ENCODE results near the gene ADI1. TPM values are rescaled to one million over a fixed set of nuclear protein-coding genes. Genes with fewer than 3 reads are reported as not detected.

ADI1 gene
- total and polyA plus RNA-seq, 4 donors = 56.2 to 660 (median 158) TPM

DNA sequence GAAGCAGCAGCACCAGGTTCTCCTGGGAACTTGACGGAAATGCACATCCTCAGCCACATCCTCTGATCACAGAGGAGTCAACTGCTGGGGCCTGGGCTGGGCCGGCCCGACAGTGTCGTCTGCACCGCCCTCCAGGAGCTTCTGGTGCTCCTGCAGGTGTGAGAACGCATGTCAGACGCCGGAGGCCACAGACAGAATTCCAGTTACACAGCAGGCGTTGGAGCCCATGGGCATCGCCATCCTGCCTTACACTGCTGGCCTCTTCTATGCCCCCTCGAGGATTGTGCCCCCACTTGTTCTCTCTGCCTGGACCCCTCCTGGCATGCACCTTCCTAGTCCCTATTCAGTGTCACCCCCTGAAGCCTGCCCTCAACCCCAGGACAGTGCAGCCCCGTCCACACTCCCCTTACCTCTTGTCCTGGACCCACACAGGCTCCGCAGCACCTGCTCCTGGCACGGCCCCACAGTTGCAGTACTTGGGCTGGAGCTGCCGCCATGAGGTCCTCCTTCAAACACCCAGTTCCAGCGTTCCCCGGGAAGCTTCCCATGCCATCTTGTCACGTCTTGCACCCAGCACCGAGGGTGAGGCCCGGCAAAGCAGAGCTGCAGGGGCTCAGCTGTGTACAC, 37.5 kb downstream of the ADI1 start (continued):
- TF ChIP-seq, protein P1, sequence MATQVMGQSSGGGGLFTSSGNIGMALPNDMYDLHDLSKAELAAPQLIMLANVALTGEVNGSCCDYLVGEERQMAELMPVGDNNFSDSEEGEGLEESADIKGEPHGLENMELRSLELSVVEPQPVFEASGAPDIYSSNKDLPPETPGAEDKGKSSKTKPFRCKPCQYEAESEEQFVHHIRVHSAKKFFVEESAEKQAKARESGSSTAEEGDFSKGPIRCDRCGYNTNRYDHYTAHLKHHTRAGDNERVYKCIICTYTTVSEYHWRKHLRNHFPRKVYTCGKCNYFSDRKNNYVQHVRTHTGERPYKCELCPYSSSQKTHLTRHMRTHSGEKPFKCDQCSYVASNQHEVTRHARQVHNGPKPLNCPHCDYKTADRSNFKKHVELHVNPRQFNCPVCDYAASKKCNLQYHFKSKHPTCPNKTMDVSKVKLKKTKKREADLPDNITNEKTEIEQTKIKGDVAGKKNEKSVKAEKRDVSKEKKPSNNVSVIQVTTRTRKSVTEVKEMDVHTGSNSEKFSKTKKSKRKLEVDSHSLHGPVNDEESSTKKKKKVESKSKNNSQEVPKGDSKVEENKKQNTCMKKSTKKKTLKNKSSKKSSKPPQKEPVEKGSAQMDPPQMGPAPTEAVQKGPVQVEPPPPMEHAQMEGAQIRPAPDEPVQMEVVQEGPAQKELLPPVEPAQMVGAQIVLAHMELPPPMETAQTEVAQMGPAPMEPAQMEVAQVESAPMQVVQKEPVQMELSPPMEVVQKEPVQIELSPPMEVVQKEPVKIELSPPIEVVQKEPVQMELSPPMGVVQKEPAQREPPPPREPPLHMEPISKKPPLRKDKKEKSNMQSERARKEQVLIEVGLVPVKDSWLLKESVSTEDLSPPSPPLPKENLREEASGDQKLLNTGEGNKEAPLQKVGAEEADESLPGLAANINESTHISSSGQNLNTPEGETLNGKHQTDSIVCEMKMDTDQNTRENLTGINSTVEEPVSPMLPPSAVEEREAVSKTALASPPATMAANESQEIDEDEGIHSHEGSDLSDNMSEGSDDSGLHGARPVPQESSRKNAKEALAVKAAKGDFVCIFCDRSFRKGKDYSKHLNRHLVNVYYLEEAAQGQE (IDR thresholded peaks at IDR 0.05) = no peak
- TF ChIP-seq HNF4A (conservative IDR thresholded peaks at IDR 0.05) = no peak
- TF ChIP-seq ZBTB33 (IDR thresholded peaks at IDR 0.05) = no peak

DNA sequence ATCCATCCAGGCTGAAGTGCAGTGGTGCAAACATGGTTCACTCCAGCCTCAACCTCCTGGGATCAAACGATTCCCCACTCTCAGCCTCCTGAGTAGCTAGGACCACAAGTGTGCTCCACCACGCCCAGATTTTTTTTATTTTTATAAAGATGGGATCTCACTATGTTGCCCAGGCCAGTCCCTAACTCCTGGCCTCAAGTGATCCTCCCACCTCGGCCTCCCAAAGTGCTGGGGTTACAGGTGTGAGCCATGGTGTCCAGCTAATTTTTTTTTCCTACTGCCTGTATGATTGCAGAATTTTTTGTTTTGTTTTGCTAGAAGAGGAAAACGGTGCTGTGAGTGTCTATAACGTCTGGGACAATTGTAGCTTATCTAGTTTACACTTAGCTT, 38.3 kb downstream of the ADI1 start:
- no peak overlapping the region for H3K4me3 ChIP-seq (ENCODE audit: low read depth in 1 of 3, low read length in 3 of 3)
- WGBS = 82% methylated on average over 5 of the region's 5 CpGs
- H3K9me3 ChIP-seq (ENCODE audit: control insufficient read depth in 4 of 4, low read length in 3 of 4) = no peaks in the 10 kb centered on the region
- no peak for DNase-seq (ENCODE audit: low spot score)
- H3K9ac ChIP-seq (ENCODE audit: low read depth in 1 of 2, low read length in 2 of 2) = no peak overlapping the region
- H3K36me3 ChIP-seq (ENCODE audit: control insufficient read depth in 4 of 4, insufficient read depth in 3 of 4, low read depth in 1 of 4, low read length in 3 of 4) = peaks cover 0 to 21% (median 3%) of the 10 kb centered on the region in 4 donors
- H3K4me1 ChIP-seq (ENCODE audit: control insufficient read depth in 4 of 4, insufficient read depth in 4 of 4, low read length in 3 of 4) = peaks cover 0 to 10% (median 9%) of the 10 kb centered on the region in 4 donors
- no peaks in the 10 kb centered on the region for H3K27me3 ChIP-seq (ENCODE audit: control insufficient read depth in 4 of 4, insufficient read depth in 4 of 4, low read length in 3 of 4)
- TF ChIP-seq FOXA2 (IDR thresholded peaks at IDR 0.05) = no peak
- TF ChIP-seq ATF3 (IDR thresholded peaks at IDR 0.05) = no peak
- TF ChIP-seq ZBTB33 (IDR thresholded peaks at IDR 0.05) = no peak
- no peak for TF ChIP-seq SP1 (IDR thresholded peaks at IDR 0.05)
- no peak for TF ChIP-seq TAF1 (conservative IDR thresholded peaks at IDR 0.05)
- TF ChIP-seq GABPA (IDR thresholded peaks at IDR 0.05 in 1 of 2, conservative IDR thresholded peaks at IDR 0.05 in 1 of 2) = no peak
- no peak overlapping the region for H3K27ac ChIP-seq (ENCODE audit: low read depth in 1 of 2, low read length in 2 of 2)

DNA sequence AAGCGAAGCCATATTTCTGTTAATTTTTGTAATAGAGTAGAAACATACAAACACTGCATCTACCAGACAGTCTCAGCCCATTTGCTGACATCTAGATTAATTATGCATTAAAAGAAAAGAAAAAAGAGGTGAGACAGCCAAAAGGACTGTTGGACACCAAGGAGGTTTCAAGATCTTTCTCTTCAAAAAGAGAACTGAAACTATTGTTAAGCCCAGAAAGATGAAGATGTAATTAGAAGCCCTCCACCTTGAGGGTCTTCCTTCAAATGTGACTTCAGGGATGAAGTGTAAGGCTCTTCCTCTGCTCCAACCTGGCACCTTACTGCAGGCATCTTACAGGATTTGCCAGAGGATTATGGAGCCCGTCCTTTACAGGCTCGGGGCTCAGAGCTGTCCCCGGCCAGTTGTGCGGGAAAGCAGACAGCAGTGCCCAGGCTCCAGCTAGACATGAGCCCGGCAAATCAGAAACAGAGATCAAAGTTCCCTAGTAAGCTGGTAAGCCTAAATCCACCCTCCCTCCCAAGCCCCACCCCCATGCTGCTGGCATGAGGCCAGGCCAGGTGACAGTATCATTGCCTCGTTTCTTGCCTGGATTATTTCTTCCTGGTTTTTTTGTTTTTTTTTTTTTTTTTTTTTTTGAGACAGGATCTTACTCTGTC, 38.9 kb downstream of the ADI1 start:
- WGBS = 34% methylated on average over 7 of the region's 7 CpGs
- Histone ChIP-seq H3K27ac (ENCODE audit: low read depth in 1 of 2, low read length in 2 of 2) (peak overlapping the region in 1 of 2 donors; percentile 62), H3K9ac (ENCODE audit: low read depth in 1 of 2, low read length in 2 of 2) (no peak overlapping the region), H3K36me3 (ENCODE audit: control insufficient read depth in 4 of 4, insufficient read depth in 3 of 4, low read depth in 1 of 4, low read length in 3 of 4) (peaks cover 0 to 26% (median 3%) of the 10 kb centered on the region in 4 donors), H3K4me1 (ENCODE audit: control insufficient read depth in 4 of 4, insufficient read depth in 4 of 4, low read length in 3 of 4) (peaks cover 0 to 10% (median 9%) of the 10 kb centered on the region in 4 donors), H3K27me3 (ENCODE audit: control insufficient read depth in 4 of 4, insufficient read depth in 4 of 4, low read length in 3 of 4) (no peaks in the 10 kb centered on the region), H3K9me3 (ENCODE audit: control insufficient read depth in 4 of 4, low read length in 3 of 4) (no peaks in the 10 kb centered on the region), H3K4me3 (ENCODE audit: low read depth in 1 of 3, low read length in 3 of 3) (no peak overlapping the region)
- DNase-seq (ENCODE audit: low spot score) = peak; percentile 72
- TF ChIP-seq SP1 (IDR thresholded peaks at IDR 0.05) (peak; percentile 70), YY1 (IDR thresholded peaks at IDR 0.05) (no peak), HNF4A (conservative IDR thresholded peaks at IDR 0.05) (peak; percentile 73), HNF4G (IDR thresholded peaks at IDR 0.05) (peak; percentile 52), JUND (IDR thresholded peaks at IDR 0.05) (no peak), NR2F2 (IDR thresholded peaks at IDR 0.05) (no peak), FOXA1 (IDR thresholded peaks at IDR 0.05) (no peak), ZBTB33 (IDR thresholded peaks at IDR 0.05) (no peak), FOXA2 (IDR thresholded peaks at IDR 0.05) (no peak), ATF3 (IDR thresholded peaks at IDR 0.05) (no peak), GABPA (IDR thresholded peaks at IDR 0.05 in 1 of 2, conservative IDR thresholded peaks at IDR 0.05 in 1 of 2) (peak in 1 of 2 donors; percentile 24)
- TF ChIP-seq, protein P2, sequence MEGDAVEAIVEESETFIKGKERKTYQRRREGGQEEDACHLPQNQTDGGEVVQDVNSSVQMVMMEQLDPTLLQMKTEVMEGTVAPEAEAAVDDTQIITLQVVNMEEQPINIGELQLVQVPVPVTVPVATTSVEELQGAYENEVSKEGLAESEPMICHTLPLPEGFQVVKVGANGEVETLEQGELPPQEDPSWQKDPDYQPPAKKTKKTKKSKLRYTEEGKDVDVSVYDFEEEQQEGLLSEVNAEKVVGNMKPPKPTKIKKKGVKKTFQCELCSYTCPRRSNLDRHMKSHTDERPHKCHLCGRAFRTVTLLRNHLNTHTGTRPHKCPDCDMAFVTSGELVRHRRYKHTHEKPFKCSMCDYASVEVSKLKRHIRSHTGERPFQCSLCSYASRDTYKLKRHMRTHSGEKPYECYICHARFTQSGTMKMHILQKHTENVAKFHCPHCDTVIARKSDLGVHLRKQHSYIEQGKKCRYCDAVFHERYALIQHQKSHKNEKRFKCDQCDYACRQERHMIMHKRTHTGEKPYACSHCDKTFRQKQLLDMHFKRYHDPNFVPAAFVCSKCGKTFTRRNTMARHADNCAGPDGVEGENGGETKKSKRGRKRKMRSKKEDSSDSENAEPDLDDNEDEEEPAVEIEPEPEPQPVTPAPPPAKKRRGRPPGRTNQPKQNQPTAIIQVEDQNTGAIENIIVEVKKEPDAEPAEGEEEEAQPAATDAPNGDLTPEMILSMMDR (IDR thresholded peaks at IDR 0.05; ENCODE audit: low read depth, low read length, missing input control) = no peak
